Memory B cell (primary cell): ENCODE results near the gene DOK7.

Experiments
- ATAC-seq: fragments of 150-1000 bp; cut with Tn5 transposase; 2 replicates; pipeline ENCODE4 v1.10.0; 2021; ENCODE audit warnings: low read depth, mild to moderate bottlenecking, moderate library complexity
- DNase-seq, 2 donors: peaks; one replicate each; pipeline ENCODE4 v3.0.0; 2022; ENCODE audit warnings: low spot score in 2 of 2
- H3K27ac Mint-ChIP-seq: one replicate; pipeline ENCODE4 v1.8.0; 2022; ENCODE audit warnings: mild to moderate bottlenecking, moderate library complexity, mixed read lengths
- H3K27me3 Mint-ChIP-seq: one replicate; pipeline ENCODE4 v1.8.0; 2022; ENCODE audit warnings: mixed read lengths
- H3K36me3 Mint-ChIP-seq: one replicate; pipeline ENCODE4 v1.8.0; 2022; ENCODE audit warnings: mild to moderate bottlenecking, mixed read lengths
- H3K4me1 Mint-ChIP-seq: one replicate; pipeline ENCODE4 v1.8.0; 2022; ENCODE audit warnings: mixed read lengths
- H3K4me3 Mint-ChIP-seq: one replicate; pipeline ENCODE4 v1.8.0; 2022; ENCODE audit warnings: mild to moderate bottlenecking, moderate library complexity, mixed read lengths
- H3K9me3 Mint-ChIP-seq: one replicate; pipeline ENCODE4 v1.8.0; 2022; ENCODE audit warnings: mixed read lengths

Gene DOK7

GRCh38 chr4:3518941-3519340 lies 55.8 kb downstream of the DOK7 start:
- Mint-ChIP-seq H3K4me1 (no peaks in the 10 kb centered on the region), H3K27me3 (no peaks in the 10 kb centered on the region), H3K4me3 (no peak overlapping the region), H3K36me3 (peaks cover 16% of the 10 kb centered on the region), H3K9me3 (no peaks in the 10 kb centered on the region), H3K27ac (no peak overlapping the region)
- no peak for DNase-seq
- no peak for ATAC-seq

GRCh38 chr4:3519468-3520264 lies 56.6 kb downstream of the DOK7 start:
- DNase-seq: no peak
- Mint-ChIP-seq H3K36me3 (peaks cover 16% of the 10 kb centered on the region), H3K4me3 (no peak overlapping the region), H3K27me3 (no peaks in the 10 kb centered on the region), H3K4me1 (no peaks in the 10 kb centered on the region), H3K27ac (no peak overlapping the region), H3K9me3 (no peaks in the 10 kb centered on the region)
- ATAC-seq: no peak

GRCh38 chr4:3520276-3520675 lies 57.2 kb downstream of the DOK7 start:
- no peaks in the 10 kb centered on the region for H3K4me1 Mint-ChIP-seq
- no peak overlapping the region for H3K4me3 Mint-ChIP-seq

GRCh38 chr4:3520796-3521600 lies 57.9 kb downstream of the DOK7 start:
- H3K27me3 Mint-ChIP-seq: no peaks in the 10 kb centered on the region
- H3K27ac Mint-ChIP-seq: peak overlapping the region; percentile 25
- no peaks in the 10 kb centered on the region for H3K9me3 Mint-ChIP-seq
- H3K36me3 Mint-ChIP-seq: peaks cover 14% of the 10 kb centered on the region
- ATAC-seq (no peak), DNase-seq (no peak)
- H3K4me1 Mint-ChIP-seq: no peaks in the 10 kb centered on the region
- H3K4me3 Mint-ChIP-seq: no peak overlapping the region

More at GRCh38 chr4:3520276-3520675, 57.2 kb downstream of the DOK7 start:
- no peaks in the 10 kb centered on the region for H3K27me3 Mint-ChIP-seq
- ATAC-seq (no peak), DNase-seq (no peak)
- H3K27ac Mint-ChIP-seq: no peak overlapping the region
- H3K36me3 Mint-ChIP-seq: peaks cover 17% of the 10 kb centered on the region
- H3K9me3 Mint-ChIP-seq: no peaks in the 10 kb centered on the region

- ATAC-seq (no peak), DNase-seq (no peak)
- Mint-ChIP-seq H3K4me3 (no peak overlapping the region), H3K36me3 (peaks cover 12% of the 10 kb centered on the region), H3K9me3 (no peaks in the 10 kb centered on the region), H3K27ac (peak overlapping the region; percentile 25), H3K27me3 (no peaks in the 10 kb centered on the region), H3K4me1 (no peaks in the 10 kb centered on the region)
Measured at GRCh38 chr4:3521621-3522325, 58.7 kb downstream of the DOK7 start.

GRCh38 chr4:3522326-3522640 lies 59.2 kb downstream of the DOK7 start:
- DNase-seq: no peak
- no peak for ATAC-seq
- Mint-ChIP-seq H3K27ac (no peak overlapping the region), H3K27me3 (no peaks in the 10 kb centered on the region), H3K4me3 (no peak overlapping the region), H3K4me1 (no peaks in the 10 kb centered on the region), H3K9me3 (no peaks in the 10 kb centered on the region), H3K36me3 (peaks cover 12% of the 10 kb centered on the region)

GRCh38 chr4:3522651-3523050 lies 59.5 kb downstream of the DOK7 start:
- Mint-ChIP-seq H3K4me3 (no peak overlapping the region), H3K36me3 (peaks cover 14% of the 10 kb centered on the region)

GRCh38 chr4:3523146-3523627 lies 60.1 kb downstream of the DOK7 start:
- Mint-ChIP-seq H3K27ac (no peak overlapping the region), H3K27me3 (no peaks in the 10 kb centered on the region), H3K36me3 (peaks cover 14% of the 10 kb centered on the region), H3K9me3 (no peaks in the 10 kb centered on the region), H3K4me3 (no peak overlapping the region), H3K4me1 (no peaks in the 10 kb centered on the region)
- DNase-seq (no peak), ATAC-seq (no peak)

More at GRCh38 chr4:3522651-3523050, 59.5 kb downstream of the DOK7 start:
- DNase-seq: no peak
- H3K27ac Mint-ChIP-seq: no peak overlapping the region
- no peaks in the 10 kb centered on the region for H3K4me1 Mint-ChIP-seq
- no peak for ATAC-seq
- H3K9me3 Mint-ChIP-seq: no peaks in the 10 kb centered on the region
- H3K27me3 Mint-ChIP-seq: no peaks in the 10 kb centered on the region

GRCh38 chr4:3523628-3524221 lies 60.6 kb downstream of the DOK7 start:
- H3K9me3 Mint-ChIP-seq: no peaks in the 10 kb centered on the region
- peaks cover 14% of the 10 kb centered on the region for H3K36me3 Mint-ChIP-seq
- ATAC-seq: no peak
- DNase-seq: no peak
- no peak overlapping the region for H3K4me3 Mint-ChIP-seq
- H3K27ac Mint-ChIP-seq: no peak overlapping the region
- H3K27me3 Mint-ChIP-seq: no peaks in the 10 kb centered on the region
- peaks cover 2% of the 10 kb centered on the region for H3K4me1 Mint-ChIP-seq

GRCh38 chr4:3524349-3524748 lies 61.2 kb downstream of the DOK7 start:
- ATAC-seq: no peak
- no peak overlapping the region for H3K4me3 Mint-ChIP-seq
- no peak for DNase-seq
- H3K9me3 Mint-ChIP-seq: no peaks in the 10 kb centered on the region
- no peak overlapping the region for H3K27ac Mint-ChIP-seq
- no peaks in the 10 kb centered on the region for H3K27me3 Mint-ChIP-seq
- H3K36me3 Mint-ChIP-seq: peaks cover 14% of the 10 kb centered on the region
- peaks cover 5% of the 10 kb centered on the region for H3K4me1 Mint-ChIP-seq

GRCh38 chr4:3524920-3525319 lies 61.8 kb downstream of the DOK7 start:
- Mint-ChIP-seq H3K27ac (no peak overlapping the region), H3K27me3 (no peaks in the 10 kb centered on the region), H3K9me3 (no peaks in the 10 kb centered on the region), H3K4me3 (no peak overlapping the region), H3K36me3 (peaks cover 12% of the 10 kb centered on the region), H3K4me1 (peaks cover 9% of the 10 kb centered on the region)
- ATAC-seq: no peak
- DNase-seq: no peak

- Mint-ChIP-seq H3K36me3 (peaks cover 12% of the 10 kb centered on the region), H3K27ac (no peak overlapping the region), H3K4me3 (no peak overlapping the region), H3K4me1 (peaks cover 13% of the 10 kb centered on the region), H3K27me3 (no peaks in the 10 kb centered on the region), H3K9me3 (no peaks in the 10 kb centered on the region)
- ATAC-seq: no peak
- no peak for DNase-seq
Measured at GRCh38 chr4:3525532-3526430, 62.7 kb downstream of the DOK7 start.

GRCh38 chr4:3526456-3526855 lies 63.4 kb downstream of the DOK7 start:
- H3K4me1 Mint-ChIP-seq: peaks cover 19% of the 10 kb centered on the region
- peaks cover 9% of the 10 kb centered on the region for H3K36me3 Mint-ChIP-seq
- H3K27ac Mint-ChIP-seq: no peak overlapping the region
- ATAC-seq (no peak), DNase-seq (no peak)
- no peaks in the 10 kb centered on the region for H3K27me3 Mint-ChIP-seq
- H3K4me3 Mint-ChIP-seq: no peak overlapping the region
- no peaks in the 10 kb centered on the region for H3K9me3 Mint-ChIP-seq
